Left cardiac atrium (tissue), 4 donors: ENCODE results near the gene CDC42SE2. TPM values are rescaled to one million over a fixed set of nuclear protein-coding genes. Genes with fewer than 3 reads are reported as not detected.

Source experiments
- ATAC-seq, 2 donors: fragments of 200-7000 bp; cut with Tn5 transposase; one replicate each; pipeline ENCODE4 v1.9.1; 2020; ENCODE audit warnings: mild to moderate bottlenecking in 2 of 2, moderate library complexity in 2 of 2
- DNase-seq: peaks from one replicate; pipeline ENCODE4 v3.0.0-alpha.2; 2020
- intact Hi-C, 2 donors: fragments of 100-400 bp; cut with DNase I; formaldehyde crosslinking; loops; one replicate each; pipeline versions ENCODE4 v1.14.1 to v1.15.1; 2022 to 2023
- long read RNA-seq: library from polyadenylated mRNA; unstranded; transcript quantifications from one replicate; pipeline ENCODE4 v2.0.0, GENCODE V29; 2021
- total RNA-seq, 2 donors: library from RNA; stranded (reverse); fragmentation: NEBNext Ultra II Directional; extraction: Animal tissue kit (Norgen Biotek cat#: 25700); gene quantifications; one replicate each; pipeline ENCODE4 v1.2.1, GENCODE V29; 2021
- donor health status: DM: no; HTN: yes; CAD: no.
- donor health status: DM: no; HTN: yes; CAD: no; lungs with severe emphysema.
- donor health status: DM: yes; HTN: yes; CAD: no.
- donor health status: Dilated cardiomyopathy.

CDC42SE2 gene, protein sequence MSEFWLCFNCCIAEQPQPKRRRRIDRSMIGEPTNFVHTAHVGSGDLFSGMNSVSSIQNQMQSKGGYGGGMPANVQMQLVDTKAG
- total RNA-seq = 10 to 100 TPM; 12.8 to 15.4 TPM
- long read RNA-seq, transcript CDC42SE2-201 (6 exons, 3,591 nt) = major isoform, 5 of 30 reads
- long read RNA-seq, partial matches to known transcripts = 0 of 30 reads
- long read RNA-seq, other reads (novel, unspliced or antisense) = 24 of 30 reads

DNA sequence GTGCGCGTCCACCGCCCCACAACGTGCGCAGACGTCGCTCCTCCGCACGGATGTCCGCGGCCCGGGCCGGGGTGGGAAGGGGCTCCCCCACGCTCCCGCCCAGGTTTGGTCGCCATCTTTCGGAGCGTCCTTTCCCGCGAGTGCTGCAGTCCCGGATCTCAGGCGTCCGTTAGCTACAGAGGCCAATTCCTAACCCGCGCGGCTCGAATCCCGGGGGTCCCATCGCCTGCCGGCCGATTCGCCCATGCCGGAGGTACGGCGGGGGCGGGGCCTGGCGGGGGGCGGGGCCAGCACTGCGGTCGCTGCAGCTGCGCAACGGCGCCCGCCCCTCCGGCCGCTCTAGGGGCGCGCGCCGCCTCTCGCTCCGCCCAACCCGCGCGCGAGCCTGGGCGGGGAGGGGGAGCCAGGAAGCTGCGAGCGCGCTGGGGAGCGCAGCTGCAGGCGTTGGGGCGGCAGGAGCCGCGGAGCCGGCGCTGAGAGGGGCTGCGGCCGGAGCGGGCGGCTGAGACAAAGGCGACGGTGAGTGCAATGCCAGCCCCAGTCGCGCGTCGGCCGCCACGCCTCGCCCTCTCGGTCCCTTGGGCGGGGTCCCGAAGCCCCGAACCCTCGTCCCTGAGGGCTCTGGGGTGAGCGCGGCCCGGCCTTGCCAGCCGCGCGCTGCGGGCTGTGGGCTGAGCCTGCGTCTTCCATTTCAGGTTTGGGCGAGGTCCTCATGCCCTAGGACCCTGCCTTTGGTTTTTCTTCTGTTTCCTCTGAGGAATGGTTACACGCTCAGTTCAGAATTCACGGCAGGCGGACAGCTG, at the start of gene CDC42SE2:
Gene CDC42SE2 (plus strand): TSS at position 406 of the 803 bp plus-strand sequence. CDS start 95,441 bp downstream, outside the sequence.
- intact Hi-C loops = loop anchor here in 1 of 2 donors (5.0 kb wide), 1 partner anchor 92 kb away; the partner anchor contains the start of gene LYRM7
- DNase-seq (peak; percentile 87), ATAC-seq (peak; percentile 99 to 100)

DNA sequence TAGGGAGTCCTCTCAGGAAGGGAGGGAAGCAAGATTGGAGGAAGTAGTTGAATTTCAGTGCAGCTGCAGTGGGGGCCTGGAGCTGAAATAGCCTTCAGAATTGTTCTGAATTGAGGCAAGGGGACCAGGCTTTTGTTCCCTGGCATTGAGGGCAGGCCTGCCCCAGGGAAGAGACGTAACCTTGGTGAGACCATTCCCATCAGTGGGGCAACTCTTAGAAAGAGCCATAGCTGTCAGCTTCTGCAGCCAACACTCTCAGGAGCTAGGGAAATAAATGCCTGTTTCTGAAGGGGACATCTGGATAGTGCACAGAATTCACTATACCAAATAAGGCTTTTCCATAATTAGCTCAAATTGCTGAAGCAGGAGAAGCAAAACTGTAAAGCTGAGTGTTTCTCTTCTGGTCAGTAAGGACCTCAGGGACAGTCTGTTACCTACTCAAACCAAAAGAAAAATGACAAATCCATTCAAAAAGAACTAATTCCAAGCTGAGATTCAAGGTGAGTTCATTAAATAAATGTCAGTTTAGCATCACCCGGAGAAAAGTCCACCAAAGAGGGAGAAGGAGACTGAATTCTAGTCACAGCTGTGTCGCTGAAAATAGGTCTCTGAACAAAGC, 49.1 kb upstream of the CDC42SE2 start:
- intact Hi-C loops = no loop called here
- no peak for ATAC-seq
- no peak for DNase-seq

DNA sequence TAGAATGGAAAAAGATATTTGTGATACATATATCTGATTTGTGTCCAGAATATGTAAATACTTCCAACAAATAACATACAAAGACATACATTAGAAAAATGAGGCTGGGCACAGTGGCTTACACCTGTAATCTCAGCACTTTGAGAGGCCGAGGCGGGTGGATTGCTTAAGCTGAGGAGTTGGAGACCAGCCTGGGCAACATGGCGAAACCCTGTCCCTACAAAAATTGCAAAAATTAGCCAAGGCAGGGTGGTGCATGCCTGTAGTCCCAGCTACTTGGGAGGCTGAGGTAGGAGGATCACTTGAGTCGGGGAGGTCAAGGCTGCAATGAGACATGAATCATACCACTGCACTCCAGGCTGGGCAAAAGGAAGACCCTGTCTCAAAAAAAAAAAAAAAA, 46.1 kb upstream of the CDC42SE2 start:
- DNase-seq (no peak), ATAC-seq (no peak)
- intact Hi-C loops = no loop called here

DNA sequence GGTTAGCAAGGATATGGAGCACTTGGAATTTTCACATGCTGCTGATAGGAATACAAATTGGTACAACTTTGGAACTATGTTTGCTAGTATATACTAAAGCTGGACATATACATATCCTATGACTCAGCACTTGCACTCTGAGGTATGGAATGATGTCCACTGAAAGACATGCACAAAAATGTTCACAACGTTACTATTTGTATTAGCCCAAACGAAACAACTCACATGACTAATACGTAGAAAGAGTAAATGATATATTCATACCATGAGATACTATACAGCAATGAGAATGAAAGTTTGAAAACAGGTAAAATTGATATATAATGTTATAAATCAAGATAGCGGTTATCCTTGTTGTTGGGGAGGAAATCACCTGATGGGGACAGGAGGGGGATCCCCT, 45.5 kb upstream of the CDC42SE2 start:
- intact Hi-C loops = no loop called here
- ATAC-seq = no peak
- no peak for DNase-seq

DNA sequence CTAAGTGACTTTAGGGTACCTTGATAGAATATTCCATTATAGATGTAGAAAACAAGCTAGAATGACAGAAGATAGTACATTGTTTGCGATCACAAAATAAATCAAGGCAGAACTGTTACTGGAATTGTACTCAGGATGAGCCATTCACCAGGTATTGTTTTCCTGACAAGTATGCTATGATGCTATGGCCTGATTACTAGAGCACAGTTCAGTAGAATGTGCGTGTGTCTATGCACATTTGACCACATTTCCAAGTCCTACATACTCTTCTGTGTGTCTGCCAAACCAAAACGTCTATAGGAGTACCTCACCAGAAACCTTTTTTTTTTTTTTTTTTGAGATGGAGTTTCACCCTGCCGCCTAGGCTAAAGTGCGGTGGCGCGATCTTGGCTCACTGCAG, 43.3 kb upstream of the CDC42SE2 start:
- intact Hi-C loops = no loop called here
- DNase-seq = no peak
- ATAC-seq = no peak

DNA sequence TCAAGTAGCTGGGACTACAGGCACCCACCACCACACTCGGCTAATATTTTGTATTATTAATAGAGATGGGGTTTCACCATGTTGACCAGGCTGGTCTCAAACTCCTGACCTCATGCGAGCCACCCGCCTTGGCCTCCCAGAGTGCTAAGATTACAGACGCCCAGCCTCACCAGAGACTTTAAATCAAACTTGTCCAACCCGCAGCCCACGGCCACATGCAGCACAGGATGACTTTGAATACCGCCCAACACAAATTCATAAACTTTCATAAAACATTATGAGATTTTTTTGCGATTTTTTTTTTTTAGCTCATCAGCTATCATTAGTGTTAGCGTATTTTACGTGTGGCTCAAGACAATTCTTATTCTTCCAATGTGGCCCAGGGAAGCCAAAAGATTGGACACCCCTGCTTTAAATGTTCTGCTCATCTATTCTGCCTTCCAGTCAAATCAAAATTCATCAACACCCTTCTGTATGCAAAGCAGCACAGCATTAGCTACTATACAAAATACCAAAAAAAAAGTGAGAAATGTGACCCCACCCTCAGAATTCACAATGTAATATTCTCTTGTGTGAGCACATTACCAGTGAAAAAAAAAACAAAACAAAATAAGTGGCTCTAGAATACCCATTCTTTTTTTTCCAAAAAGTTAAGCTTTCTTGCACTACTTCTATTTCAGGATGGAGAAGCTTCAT, 42.7 kb upstream of the CDC42SE2 start:
- intact Hi-C loops = no loop called here

DNA sequence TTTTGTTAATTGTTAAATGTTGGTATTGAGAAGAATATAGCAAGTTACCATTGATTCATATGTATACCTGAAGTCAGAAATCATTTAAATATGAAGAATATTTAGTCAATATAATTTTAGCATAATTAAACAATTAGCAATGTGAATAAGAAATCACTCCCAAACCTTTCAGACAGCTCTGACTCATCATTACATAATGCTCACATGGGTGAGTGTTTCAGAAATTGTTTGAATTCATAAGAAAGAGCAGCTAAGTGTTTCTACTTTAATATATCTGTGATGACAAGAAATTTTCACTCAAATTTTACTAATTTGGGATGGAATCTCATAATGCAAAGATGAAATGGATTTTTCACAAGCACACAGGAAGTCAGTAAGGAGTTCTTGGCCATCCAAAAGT, 42.0 kb upstream of the CDC42SE2 start:
- intact Hi-C loops = no loop called here
- no peak for ATAC-seq
- no peak for DNase-seq

More for the DNA sequence above, 42.7 kb upstream of the CDC42SE2 start:
- ATAC-seq (no peak), DNase-seq (no peak)

DNA sequence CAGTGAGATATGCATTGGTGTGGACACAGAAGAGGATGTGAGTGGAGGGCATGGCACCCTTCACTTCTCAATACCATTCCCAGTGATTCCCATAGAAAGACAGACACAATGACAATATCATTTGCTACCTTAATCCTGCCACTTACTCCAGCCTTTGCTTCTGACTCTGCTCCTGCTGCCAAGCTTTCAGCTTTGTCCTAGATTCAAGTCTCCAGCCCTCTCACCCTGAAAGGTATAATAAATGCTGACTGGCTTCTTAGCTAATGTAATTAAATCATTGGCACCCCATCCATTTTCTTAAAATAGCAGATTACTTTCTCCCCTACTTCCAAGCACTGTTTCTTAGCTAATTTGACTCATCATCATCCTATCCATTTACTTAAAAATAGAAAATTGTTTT, 41.1 kb upstream of the CDC42SE2 start:
- ATAC-seq = no peak
- no peak for DNase-seq
- intact Hi-C loops = no loop called here

DNA sequence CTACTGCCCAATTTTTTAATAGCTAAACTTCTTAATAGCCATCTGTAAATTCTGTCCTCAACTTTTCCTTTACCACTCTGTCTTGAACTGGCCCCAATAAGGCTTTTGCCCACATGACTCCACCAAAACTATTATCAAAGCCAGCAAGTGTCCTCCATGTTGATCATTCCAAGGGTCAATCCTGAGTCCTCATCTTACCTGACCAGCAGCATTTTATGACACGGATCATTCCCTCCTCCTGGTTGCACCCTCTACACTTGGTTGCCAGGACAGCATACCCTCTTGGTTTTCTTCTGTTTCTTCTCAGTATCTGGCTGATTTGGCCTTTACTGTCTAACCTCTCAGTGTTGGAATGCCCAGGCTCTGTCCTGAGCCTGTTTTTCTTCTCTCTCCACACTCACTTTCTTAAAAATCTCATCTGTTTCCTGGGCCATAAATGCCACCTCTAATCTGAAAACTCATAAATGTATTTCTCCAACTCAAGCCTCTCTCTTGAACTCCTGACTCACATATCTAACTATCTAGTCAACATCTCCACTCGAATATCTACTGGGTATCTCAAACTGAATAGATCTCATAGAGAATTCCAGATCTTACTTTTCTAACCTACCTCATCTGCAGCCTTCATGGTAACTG, 40.0 kb upstream of the CDC42SE2 start:
- DNase-seq (no peak), ATAC-seq (no peak)
- intact Hi-C loops = no loop called here

DNA sequence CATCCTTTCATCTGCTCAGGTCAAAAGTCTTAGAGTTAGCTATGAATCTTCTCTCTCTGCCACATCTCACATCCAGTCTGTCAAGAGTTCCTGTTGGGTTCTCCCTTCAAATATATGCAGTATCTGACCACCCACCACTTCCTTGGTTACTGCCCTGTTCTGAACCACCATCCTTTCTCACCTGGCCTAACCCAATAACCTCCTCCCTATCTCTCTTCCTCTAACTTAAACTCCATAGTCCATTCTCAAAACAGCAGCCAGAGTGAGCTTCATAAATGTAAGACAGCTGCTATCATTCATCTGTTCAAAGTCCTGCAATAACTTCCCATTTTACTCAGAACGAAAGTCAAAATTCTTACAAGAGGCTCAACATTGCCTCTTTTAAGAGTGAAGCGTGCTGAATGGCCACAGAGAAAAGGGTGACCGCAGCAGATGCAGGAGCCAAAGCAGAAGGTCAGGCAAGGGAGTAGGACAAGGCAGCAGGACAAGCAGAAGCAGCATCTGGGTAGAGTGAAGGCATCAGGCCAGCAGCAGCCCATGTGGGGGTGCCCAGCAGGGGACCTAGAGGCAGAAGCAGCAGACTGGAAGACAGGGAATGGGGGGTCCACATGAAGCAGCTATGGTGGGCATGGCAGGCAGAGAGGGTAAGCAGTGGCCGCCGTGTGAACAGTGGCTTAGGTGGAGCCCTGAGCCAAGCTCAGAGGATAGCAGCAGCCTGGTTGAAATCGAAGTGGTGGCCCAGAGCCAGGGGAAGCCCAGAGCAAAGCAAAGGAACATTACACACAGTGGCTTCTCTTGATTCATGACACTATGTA, 39.3 kb upstream of the CDC42SE2 start:
- peak; percentile 33 for DNase-seq

DNA sequence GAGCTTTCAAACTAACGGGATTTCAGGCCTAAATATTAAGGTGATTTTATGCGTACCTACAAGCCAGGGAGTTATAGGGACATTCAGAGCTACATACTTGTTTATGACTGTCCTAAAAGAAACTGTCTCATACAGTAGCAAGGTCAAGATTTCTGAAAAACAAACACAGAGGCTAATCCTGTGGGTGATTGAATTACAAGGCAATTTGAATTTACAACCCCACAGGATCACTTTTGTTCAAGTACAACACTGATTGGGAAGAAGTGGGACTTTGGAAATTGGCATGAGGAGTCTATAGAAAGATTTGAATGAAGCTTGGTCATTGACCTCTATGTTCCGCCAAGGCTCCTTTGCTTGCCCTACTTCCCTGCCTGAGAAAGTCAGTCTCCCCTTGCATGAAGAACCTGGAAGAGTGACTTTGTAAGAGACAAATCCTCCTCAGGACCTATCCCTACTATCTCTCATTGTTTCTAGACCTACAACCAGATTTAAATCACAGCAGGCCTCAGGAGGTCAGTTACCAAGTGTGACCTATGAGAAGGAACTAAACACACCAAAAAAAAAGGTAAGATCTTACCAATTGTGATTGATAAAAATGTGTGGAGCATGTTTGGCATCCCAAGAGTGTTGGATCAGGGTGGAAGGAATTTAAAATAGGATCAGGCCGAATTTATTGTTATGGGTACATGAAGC, 38.4 kb upstream of the CDC42SE2 start:
- ATAC-seq = no peak
- intact Hi-C loops = no loop called here
- DNase-seq = no peak

More for the DNA sequence above, 39.3 kb upstream of the CDC42SE2 start:
- intact Hi-C loops = no loop called here
- ATAC-seq = peak; percentile 55 to 84

DNA sequence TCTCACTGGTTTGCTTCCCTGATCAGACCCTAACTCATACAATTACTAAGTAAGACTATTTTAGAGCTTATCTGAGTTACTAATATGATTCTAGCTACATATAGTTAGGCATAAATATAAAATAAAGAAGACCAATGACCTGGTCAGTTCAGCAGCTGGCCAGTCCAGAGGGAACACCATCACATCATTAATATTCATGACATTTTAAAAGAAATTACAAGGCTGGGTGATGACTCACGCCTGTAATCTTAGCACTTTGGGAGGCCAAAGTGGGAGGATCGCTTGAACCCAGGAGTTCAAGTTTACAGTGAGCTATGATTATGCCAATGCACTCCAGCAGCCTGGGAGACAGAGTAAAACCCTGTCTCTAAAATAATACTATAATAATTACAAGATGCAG, 37.0 kb upstream of the CDC42SE2 start:
- no peak for DNase-seq
- intact Hi-C loops = no loop called here
- no peak for ATAC-seq

DNA sequence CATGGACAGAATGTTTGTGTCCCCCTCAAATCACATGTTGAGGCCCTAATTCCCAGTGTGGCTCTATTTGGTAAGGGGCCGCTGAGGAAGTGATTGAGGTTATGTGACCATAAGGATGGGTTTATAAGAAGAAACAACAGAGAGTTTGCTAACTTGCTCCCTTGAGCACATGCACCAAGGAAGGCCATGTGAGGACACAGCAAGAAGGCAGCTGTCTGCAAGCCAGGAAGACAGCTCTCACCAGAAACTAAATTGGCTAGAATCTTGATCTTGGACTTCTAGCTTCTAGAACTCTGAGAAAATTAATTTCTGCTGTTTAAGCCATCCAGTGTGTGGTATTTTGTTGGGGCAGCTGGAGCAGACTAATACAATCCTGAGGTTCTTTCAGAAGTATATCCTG, 35.2 kb upstream of the CDC42SE2 start:
- ATAC-seq (no peak), DNase-seq (no peak)
- intact Hi-C loops = no loop called here

DNA sequence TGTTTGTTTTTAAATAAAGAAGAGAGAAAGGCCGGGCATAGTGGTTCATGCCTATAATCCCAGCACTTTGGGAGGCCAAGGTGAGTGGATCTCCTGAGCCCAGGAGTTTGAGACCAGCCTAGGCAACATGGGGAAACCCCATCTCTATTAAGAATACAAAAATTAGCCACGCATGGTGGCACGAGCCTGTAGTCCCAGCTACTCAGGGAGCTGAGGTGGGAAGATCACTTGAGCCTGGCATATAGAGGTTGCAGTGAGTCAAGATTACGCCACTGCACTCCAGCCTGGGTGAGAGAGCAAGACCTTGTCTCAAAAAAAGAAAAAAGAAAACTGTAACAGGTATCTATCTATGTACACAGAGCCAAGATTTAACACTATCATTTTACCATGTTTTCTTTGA, 34.2 kb upstream of the CDC42SE2 start:
- no peak for DNase-seq
- ATAC-seq = no peak
- intact Hi-C loops = no loop called here

DNA sequence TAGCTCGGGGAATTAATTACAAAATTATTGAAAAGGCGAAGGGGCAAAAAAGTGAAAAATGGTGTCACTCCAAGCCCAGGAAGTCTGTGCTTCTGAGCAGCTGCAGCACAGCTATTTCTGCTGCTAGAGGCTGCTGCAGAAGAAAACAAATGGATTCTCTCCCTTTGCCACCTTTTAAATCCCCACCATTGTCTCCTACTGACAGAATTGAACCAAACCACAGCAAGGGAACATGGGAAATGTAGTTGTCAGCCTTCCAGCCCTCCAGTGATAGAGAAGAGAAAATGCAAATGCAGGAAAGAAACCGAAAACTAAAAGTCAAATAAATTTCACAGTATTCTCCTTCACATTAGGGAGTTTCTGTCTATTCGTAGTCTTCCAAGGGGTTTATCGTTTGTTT, 33.4 kb upstream of the CDC42SE2 start:
- DNase-seq = no peak
- intact Hi-C loops = no loop called here
- ATAC-seq = no peak

DNA sequence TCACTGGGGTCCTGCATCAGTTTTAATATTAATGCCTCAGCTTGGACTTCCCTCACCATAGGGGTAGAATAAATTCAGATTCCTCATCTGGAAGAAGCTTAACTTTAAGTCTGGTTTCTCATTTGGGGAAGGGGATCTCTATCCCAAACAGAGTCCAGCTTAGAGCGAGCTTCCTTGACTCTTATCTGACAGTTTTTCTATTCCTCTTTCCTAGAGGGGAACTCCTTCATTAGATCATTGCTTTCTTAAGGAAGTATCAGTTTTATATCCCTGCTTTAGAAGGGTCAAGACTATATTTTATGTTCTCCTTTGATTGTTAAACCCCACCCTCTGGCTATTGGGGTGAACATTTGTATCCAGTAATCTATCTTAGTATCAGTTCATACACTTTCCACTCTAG, 24.2 kb upstream of the CDC42SE2 start:
- ATAC-seq = no peak
- intact Hi-C loops = no loop called here

DNA sequence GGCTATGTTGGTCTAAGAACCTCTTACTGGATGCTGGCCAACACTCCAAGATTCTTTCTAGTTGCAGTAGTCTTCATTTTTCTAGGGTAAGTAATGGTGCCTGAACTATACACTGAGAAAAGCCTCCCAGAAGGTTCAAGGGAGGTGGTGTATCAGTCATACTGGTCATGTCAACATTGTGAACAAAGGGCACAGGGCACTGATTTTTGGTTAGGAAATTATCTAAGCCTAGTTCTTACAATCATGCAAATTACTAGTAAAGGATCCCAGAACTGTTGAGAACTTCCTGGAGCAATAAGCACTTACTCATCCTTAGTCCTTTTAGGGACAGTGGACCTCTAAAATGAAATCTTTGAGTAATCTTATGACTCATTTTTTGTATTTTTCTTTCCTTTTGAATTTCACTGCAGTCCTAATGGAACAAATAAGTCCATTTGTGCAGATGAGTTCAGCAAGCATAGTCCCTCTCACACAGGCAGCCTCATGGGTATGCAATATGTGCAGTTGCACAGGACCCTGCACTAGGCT, 21.1 kb upstream of the CDC42SE2 start:
- DNase-seq (no peak), ATAC-seq (no peak)
- intact Hi-C loops = no loop called here

More for the DNA sequence above, 24.2 kb upstream of the CDC42SE2 start:
- DNase-seq = no peak

DNA sequence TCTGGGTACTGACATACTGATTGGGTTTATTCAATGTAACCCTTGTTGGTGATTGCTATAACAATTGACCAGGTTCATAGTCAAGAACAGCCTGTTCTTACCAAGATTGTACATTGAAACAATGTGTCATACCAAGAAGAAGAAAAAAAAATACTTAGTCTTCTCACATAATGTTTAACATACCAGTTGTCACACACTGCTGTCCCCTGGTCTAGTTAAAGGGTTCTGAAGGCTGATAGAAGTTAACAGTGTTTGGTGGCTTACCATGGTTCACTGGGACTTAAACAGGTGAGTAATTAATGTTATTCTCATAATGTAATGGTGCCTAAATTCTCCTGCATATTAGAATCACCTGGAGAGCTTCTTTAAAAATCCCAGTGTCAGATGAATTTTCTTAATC, 18.5 kb upstream of the CDC42SE2 start:
- intact Hi-C loops = no loop called here
- ATAC-seq (no peak), DNase-seq (no peak)
